Ascending aorta (tissue), 2 donors: ENCODE measurements around the gene HECTD4. TPM values are rescaled to one million over a fixed set of nuclear protein-coding genes. Genes with fewer than 3 reads are reported as not detected.

Source experiments
- DNase-seq, 2 donors: peaks; one replicate each; pipeline ENCODE4 v3.0.0-alpha.2; 2019; ENCODE audit warnings: low spot score in 2 of 2
- H3K27ac ChIP-seq, 2 donors: fragments of 200-600 bp; sonication (generic); one replicate each; pipeline ENCODE4 v1.5.1; 2016 to 2017; ENCODE audit warnings: mild to moderate bottlenecking in 1 of 2
- H3K27me3 ChIP-seq: fragments of 200-600 bp; sonication (generic); one replicate; pipeline ENCODE4 v1.5.1; 2017
- H3K36me3 ChIP-seq, 2 donors: fragments of 200-600 bp; sonication (generic); one replicate each; pipeline ENCODE4 v1.5.1; 2016
- H3K4me1 ChIP-seq, 2 donors: fragments of 200-600 bp; sonication (generic); one replicate each; pipeline ENCODE4 v1.5.1; 2016 to 2017; ENCODE audit warnings: mild to moderate bottlenecking in 1 of 2
- H3K4me3 ChIP-seq, 2 donors: fragments of 200-600 bp; sonication (generic); one replicate each; pipeline ENCODE4 v1.5.1; 2016 to 2017; ENCODE audit warnings: mild to moderate bottlenecking in 1 of 2
- H3K9me3 ChIP-seq, 2 donors: fragments of 200-600 bp; sonication (generic); one replicate each; pipeline ENCODE4 v1.5.1; 2016
- intact Hi-C: fragments of 100-400 bp; cut with DNase I; formaldehyde crosslinking; loops from one replicate; pipeline ENCODE4 v1.15.1; 2023
- total RNA-seq: library from RNA; depleted of rRNA; stranded (reverse); fragments of >200 nt; gene quantifications from one replicate; pipeline ENCODE4 v1.1.0, GENCODE V29; 2016
- TF ChIP-seq, protein P1 (sequence below), 3 experiments: fragments of 200-600 bp in 2 of 3; fragments of 450-650 bp in 1 of 3; sonication (generic) in 2 of 3; IDR thresholded peaks; one replicate each; pipeline ENCODE4 v1.5.1; 2016 to 2019; ENCODE audit warnings: antibody characterized with exemption in 3 of 3, mild to moderate bottlenecking in 1 of 3, moderate library complexity in 1 of 3

Gene HECTD4
- total RNA-seq, 1 donor from 2014 or later, result 23.7 TPM

DNA sequence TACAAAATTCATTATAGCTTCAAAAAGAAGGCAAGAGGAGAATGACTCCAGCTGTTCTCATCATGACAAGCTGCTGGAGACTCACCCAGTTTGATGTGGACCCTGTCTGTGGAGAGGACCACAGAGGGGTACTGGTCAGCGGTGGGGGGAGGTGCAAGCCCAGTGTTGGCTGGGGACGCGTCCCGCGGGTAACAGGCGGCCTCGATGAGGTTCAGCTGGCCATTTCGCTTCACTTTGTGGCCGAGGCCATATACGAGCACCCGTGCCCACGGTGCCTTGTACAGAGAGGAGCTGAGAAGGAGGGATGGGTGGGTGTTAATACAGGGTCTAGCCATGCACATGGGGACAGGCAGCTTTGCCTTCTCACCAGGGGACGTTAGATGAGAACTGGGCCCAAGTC lies 189.8 kb downstream of the HECTD4 start:
- Histone ChIP-seq H3K27me3 (no peaks in the 10 kb centered on the region), H3K9me3 (no peaks in the 10 kb centered on the region), H3K36me3 (peaks cover 55 to 73% of the 10 kb centered on the region in 2 donors), H3K27ac (no peak overlapping the region), H3K4me1 (no peaks in the 10 kb centered on the region), H3K4me3 (no peak overlapping the region)
- no peak for DNase-seq
- TF ChIP-seq, protein P1, sequence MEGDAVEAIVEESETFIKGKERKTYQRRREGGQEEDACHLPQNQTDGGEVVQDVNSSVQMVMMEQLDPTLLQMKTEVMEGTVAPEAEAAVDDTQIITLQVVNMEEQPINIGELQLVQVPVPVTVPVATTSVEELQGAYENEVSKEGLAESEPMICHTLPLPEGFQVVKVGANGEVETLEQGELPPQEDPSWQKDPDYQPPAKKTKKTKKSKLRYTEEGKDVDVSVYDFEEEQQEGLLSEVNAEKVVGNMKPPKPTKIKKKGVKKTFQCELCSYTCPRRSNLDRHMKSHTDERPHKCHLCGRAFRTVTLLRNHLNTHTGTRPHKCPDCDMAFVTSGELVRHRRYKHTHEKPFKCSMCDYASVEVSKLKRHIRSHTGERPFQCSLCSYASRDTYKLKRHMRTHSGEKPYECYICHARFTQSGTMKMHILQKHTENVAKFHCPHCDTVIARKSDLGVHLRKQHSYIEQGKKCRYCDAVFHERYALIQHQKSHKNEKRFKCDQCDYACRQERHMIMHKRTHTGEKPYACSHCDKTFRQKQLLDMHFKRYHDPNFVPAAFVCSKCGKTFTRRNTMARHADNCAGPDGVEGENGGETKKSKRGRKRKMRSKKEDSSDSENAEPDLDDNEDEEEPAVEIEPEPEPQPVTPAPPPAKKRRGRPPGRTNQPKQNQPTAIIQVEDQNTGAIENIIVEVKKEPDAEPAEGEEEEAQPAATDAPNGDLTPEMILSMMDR (IDR thresholded peaks at IDR 0.05), result no peak
- intact Hi-C loops, result no loop called here

GRCh38 chr12:112191840-112192321 lies 190.3 kb downstream of the HECTD4 start:
- H3K4me3 ChIP-seq, result no peak overlapping the region
- H3K36me3 ChIP-seq, result peaks cover 52 to 68% of the 10 kb centered on the region in 2 donors
- no peaks in the 10 kb centered on the region for H3K27me3 ChIP-seq
- TF ChIP-seq, protein P1 (IDR thresholded peaks at IDR 0.05), result no peak
- DNase-seq, result no peak
- intact Hi-C loops, result no loop called here
- no peaks in the 10 kb centered on the region for H3K4me1 ChIP-seq
- H3K27ac ChIP-seq, result no peak overlapping the region
- no peaks in the 10 kb centered on the region for H3K9me3 ChIP-seq

GRCh38 chr12:112191201-112191600 lies 191.0 kb downstream of the HECTD4 start:
- Histone ChIP-seq H3K9me3 (no peaks in the 10 kb centered on the region), H3K27me3 (no peaks in the 10 kb centered on the region), H3K27ac (peak overlapping the region in 1 of 2 donors; percentile 18), H3K36me3 (peaks cover 56 to 68% of the 10 kb centered on the region in 2 donors), H3K4me3 (no peak overlapping the region), H3K4me1 (no peaks in the 10 kb centered on the region)
- intact Hi-C loops, result no loop called here
- no peak for DNase-seq
- TF ChIP-seq, protein P1 (IDR thresholded peaks at IDR 0.05), result no peak

DNA sequence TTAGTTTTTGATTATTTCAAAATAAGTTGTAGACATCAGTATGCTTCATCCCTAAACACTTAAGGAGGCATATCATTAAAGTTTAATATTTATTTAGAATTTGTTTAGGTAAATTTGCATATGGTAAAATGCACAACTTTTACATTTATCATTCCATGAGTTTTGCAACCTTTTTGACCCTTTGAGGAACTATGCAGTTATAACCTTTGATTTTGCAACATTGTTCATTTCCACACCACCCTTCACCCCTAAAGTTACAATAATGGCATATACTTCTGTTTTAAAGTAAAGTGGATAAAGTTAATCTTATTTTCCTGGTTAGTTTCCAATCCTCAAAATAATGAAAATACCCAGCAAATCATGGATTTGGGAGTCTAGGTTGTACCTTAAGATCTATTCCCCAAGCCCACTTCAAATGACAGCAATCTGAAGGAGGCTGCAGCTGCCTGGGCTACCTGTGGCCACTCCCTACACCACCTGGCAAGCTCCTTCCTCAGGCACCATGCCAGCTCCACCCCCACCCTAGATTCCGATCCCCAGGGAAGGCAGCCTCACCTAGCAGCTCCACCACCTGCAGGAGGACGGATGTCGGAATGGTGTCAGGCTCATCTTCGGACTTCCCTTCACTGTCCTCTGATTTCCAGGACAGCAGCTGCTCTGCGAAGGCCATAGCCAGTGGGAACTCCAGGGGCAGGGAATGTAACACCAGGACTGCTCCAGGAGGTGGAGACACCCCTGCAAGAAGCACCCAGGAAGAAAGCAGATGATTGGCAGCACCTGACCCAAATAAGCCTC lies 191.8 kb downstream of the HECTD4 start:
- Histone ChIP-seq H3K4me1 (no peaks in the 10 kb centered on the region), H3K36me3 (peaks cover 54 to 65% of the 10 kb centered on the region in 2 donors), H3K4me3 (no peak overlapping the region), H3K27me3 (no peaks in the 10 kb centered on the region), H3K9me3 (no peaks in the 10 kb centered on the region), H3K27ac (no peak overlapping the region)
- DNase-seq, result no peak
- TF ChIP-seq, protein P1 (IDR thresholded peaks at IDR 0.05), result no peak
- intact Hi-C loops, result no loop called here

DNA sequence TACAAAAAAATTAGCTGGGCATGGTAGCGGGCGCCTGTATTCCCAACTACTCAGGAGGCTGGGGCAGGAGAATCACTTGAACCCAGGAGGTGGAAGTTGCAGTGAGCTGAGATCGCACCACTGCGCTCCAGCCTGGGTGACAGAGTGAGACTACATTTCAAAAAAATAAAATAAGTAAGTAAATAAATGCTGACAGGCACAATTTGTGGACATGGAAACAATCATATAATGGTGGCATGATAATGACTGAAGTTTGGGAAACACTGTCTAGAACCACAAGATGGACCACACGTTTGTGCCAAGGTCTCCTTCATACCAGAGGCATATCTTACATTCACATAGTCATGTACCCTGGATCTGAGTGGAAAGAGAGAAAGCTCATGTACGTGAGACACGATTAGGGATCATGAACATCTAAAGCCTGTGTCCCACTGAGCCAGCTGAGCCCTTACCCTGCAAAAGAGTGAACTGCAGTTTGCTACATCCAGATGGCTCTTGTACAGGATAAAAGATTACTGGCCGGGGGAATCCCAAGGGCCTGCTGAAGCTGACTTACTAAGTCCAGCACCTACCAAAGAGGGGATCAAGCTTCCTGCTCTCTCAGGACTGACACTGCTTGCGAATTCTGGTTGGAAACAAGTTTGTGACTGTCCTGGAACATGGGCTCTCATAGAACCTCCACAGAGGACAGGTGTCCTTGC lies 194.0 kb downstream of the HECTD4 start:
- no peak for DNase-seq
- Histone ChIP-seq H3K9me3 (no peaks in the 10 kb centered on the region), H3K4me1 (no peaks in the 10 kb centered on the region), H3K27me3 (no peaks in the 10 kb centered on the region), H3K27ac (no peak overlapping the region), H3K36me3 (peaks cover 55 to 65% of the 10 kb centered on the region in 2 donors), H3K4me3 (no peak overlapping the region)
- intact Hi-C loops, result no loop called here
- TF ChIP-seq, protein P1 (IDR thresholded peaks at IDR 0.05), result no peak
